LNCaP clone FGC (cell line): ENCODE results near the gene TREX2.

Source experiments
- DNase-seq: peaks from one replicate; pipeline ENCODE4 v3.0.0-alpha.2; 2011; ENCODE audit warnings: low read depth
- H3K4me3 ChIP-seq: 2 replicates; pipeline ENCODE4 v1.5.1; 2011; ENCODE audit warnings: mild to moderate bottlenecking, low read depth, low read length, control low read depth
- CTCF ChIP-seq: IDR thresholded peaks from 2 replicates; pipeline ENCODE4 v1.5.1; 2012; ENCODE audit warnings: mild to moderate bottlenecking; ENCODE audit not compliant: control insufficient read depth, insufficient read depth; ENCODE audit errors: extremely low read depth

Gene TREX2

GRCh38 chrX:153450114-153450948 is 4.5 kb upstream of the TREX2 start:
- DNase-seq = no peak
- H3K4me3 ChIP-seq = no peak overlapping the region
- TF ChIP-seq CTCF = no peak

GRCh38 chrX:153449368-153450113 is 3.7 kb upstream of the TREX2 start:
- no peak for TF ChIP-seq CTCF
- H3K4me3 ChIP-seq = no peak overlapping the region
- no peak for DNase-seq

GRCh38 chrX:153448556-153449367 is 2.9 kb upstream of the TREX2 start:
- H3K4me3 ChIP-seq = no peak overlapping the region
- no peak for DNase-seq
- no peak for TF ChIP-seq CTCF

GRCh38 chrX:153447581-153447960 is 1.7 kb upstream of the TREX2 start:
- no peak for DNase-seq
- TF ChIP-seq CTCF = no peak
- no peak overlapping the region for H3K4me3 ChIP-seq

DNA sequence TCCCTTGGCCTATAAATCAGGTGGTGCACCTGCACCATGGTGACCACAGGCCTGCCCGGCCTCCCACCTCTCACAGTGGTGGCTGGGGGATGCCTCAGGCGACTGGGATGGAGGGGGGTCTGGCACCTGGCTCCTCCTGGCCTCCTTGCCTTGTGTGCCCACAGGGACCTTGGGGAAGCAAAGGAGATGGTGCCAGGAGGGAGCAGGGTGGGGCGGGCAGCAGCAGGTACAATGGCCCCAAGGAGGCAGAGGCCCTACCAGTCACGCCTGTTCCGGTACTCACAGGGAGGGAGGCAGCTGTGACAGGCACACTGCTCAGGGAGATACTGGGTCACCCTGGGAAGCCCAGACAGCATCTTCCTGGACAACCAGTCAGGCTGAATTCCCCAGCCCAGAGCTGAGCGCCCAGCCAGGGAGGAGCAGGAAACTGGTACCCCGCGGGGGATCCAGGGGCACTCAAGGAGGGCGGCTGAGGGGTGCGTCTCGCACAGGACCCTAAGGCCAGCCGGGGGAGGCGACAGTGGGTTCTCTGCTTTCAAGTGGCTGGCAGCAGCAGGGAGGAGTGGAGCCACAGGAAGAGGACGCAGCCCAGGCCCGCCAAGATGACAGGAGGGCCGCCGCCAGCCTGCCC is 1.2 kb upstream of the TREX2 start:
- no peak overlapping the region for H3K4me3 ChIP-seq
- TF ChIP-seq CTCF = no peak
- no peak for DNase-seq

DNA sequence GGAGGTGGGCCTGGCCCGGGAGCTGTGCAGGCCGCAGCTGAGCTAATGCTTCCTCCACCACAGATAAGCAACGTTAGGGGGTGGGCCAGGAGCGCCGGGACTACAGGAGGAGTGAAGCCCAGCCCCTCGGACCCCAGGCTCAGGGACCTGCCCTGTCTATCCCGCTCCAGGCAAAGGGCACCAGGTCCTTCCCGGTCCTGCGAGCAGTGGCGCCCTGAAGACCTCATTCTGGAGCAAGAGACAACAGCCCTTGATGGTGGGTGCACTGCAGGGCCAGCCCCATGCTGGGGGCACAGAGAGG is 730 bp upstream of the TREX2 start:
- TF ChIP-seq CTCF = no peak
- H3K4me3 ChIP-seq = no peak overlapping the region
- no peak for DNase-seq
